KMS-11 (cell line): Measurements from ENCODE around the gene ATP13A2.

ENCODE experiments used
- H2AFZ ChIP-seq: fragments of 200-600 bp; sonication (generic); 2 replicates; pipeline ENCODE4 v1.6.1; 2016; ENCODE audit warnings: antibody characterized with exemption, mixed run types, low read depth
- H3K27ac ChIP-seq: fragments of 200-600 bp; sonication (generic); 2 replicates; pipeline ENCODE4 v1.6.1; 2016; ENCODE audit warnings: mild to moderate bottlenecking, mixed run types
- H3K27me3 ChIP-seq: fragments of 200-600 bp; sonication (generic); 2 replicates; pipeline ENCODE4 v1.6.1; 2017; ENCODE audit warnings: mild to moderate bottlenecking, low read depth, mixed run types, moderate library complexity; ENCODE audit not compliant: insufficient read depth
- H3K36me3 ChIP-seq: fragments of 200-600 bp; sonication (generic); 2 replicates; pipeline ENCODE4 v1.6.1; 2017; ENCODE audit warnings: mild to moderate bottlenecking, mixed run types; ENCODE audit not compliant: insufficient read depth
- H3K4me1 ChIP-seq: fragments of 200-600 bp; sonication (generic); 2 replicates; pipeline ENCODE4 v1.6.1; 2016; ENCODE audit warnings: mild to moderate bottlenecking, low read depth, mixed run types; ENCODE audit not compliant: poor library complexity, severe bottlenecking
- H3K4me2 ChIP-seq: fragments of 200-600 bp; sonication (generic); 2 replicates; pipeline ENCODE4 v1.7.0; 2016; ENCODE audit warnings: mild to moderate bottlenecking, mixed run types
- H3K4me3 ChIP-seq: fragments of 200-600 bp; sonication (generic); IDR thresholded peaks from 2 replicates; pipeline ENCODE4 v1.6.1; 2017; ENCODE audit warnings: low read depth, low read length, mixed read lengths; ENCODE audit not compliant: insufficient read depth
- H3K79me2 ChIP-seq: fragments of 200-600 bp; sonication (generic); 2 replicates; pipeline ENCODE4 v1.6.1; 2016; ENCODE audit warnings: low read depth, mixed run types; ENCODE audit not compliant: insufficient read depth
- H3K9ac ChIP-seq: fragments of 200-600 bp; sonication (generic); 2 replicates; pipeline ENCODE4 v1.6.1; 2016; ENCODE audit warnings: mild to moderate bottlenecking, mixed run types
- H4K20me1 ChIP-seq: fragments of 200-600 bp; sonication (generic); 2 replicates; pipeline ENCODE4 v1.6.1; 2016; ENCODE audit warnings: mild to moderate bottlenecking, mixed run types; ENCODE audit not compliant: insufficient read depth
- TF ChIP-seq, protein P1 (sequence below): fragments of 200-600 bp; sonication (generic); conservative IDR thresholded peaks from 2 replicates; pipeline ENCODE4 v1.6.1; 2017; ENCODE audit warnings: low read depth, mild to moderate bottlenecking, antibody characterized with exemption, low read length, moderate library complexity, mixed read lengths

ATP13A2 gene

GRCh38 chr1:17014671-17015567 lies 3.2 kb upstream of the ATP13A2 start:
- Histone ChIP-seq H4K20me1 (peaks cover 6% of the 10 kb centered on the region; the same call in 1 of the 2 replicates), H3K36me3 (no peaks in the 10 kb centered on the region), H3K27me3 (peaks cover 7% of the 10 kb centered on the region; the same call in 1 of the 2 replicates), H3K4me2 (peak overlapping the region; percentile 61; the same call in 1 of the 2 replicates), H3K4me3 (no peak overlapping the region), H3K9ac (no peak overlapping the region), H3K4me1 (peaks cover 65% of the 10 kb centered on the region), H3K27ac (no peak overlapping the region), H3K79me2 (no peaks in the 10 kb centered on the region), H2AFZ (no peak overlapping the region)
- TF ChIP-seq, protein P1, sequence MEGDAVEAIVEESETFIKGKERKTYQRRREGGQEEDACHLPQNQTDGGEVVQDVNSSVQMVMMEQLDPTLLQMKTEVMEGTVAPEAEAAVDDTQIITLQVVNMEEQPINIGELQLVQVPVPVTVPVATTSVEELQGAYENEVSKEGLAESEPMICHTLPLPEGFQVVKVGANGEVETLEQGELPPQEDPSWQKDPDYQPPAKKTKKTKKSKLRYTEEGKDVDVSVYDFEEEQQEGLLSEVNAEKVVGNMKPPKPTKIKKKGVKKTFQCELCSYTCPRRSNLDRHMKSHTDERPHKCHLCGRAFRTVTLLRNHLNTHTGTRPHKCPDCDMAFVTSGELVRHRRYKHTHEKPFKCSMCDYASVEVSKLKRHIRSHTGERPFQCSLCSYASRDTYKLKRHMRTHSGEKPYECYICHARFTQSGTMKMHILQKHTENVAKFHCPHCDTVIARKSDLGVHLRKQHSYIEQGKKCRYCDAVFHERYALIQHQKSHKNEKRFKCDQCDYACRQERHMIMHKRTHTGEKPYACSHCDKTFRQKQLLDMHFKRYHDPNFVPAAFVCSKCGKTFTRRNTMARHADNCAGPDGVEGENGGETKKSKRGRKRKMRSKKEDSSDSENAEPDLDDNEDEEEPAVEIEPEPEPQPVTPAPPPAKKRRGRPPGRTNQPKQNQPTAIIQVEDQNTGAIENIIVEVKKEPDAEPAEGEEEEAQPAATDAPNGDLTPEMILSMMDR: no peak

DNA sequence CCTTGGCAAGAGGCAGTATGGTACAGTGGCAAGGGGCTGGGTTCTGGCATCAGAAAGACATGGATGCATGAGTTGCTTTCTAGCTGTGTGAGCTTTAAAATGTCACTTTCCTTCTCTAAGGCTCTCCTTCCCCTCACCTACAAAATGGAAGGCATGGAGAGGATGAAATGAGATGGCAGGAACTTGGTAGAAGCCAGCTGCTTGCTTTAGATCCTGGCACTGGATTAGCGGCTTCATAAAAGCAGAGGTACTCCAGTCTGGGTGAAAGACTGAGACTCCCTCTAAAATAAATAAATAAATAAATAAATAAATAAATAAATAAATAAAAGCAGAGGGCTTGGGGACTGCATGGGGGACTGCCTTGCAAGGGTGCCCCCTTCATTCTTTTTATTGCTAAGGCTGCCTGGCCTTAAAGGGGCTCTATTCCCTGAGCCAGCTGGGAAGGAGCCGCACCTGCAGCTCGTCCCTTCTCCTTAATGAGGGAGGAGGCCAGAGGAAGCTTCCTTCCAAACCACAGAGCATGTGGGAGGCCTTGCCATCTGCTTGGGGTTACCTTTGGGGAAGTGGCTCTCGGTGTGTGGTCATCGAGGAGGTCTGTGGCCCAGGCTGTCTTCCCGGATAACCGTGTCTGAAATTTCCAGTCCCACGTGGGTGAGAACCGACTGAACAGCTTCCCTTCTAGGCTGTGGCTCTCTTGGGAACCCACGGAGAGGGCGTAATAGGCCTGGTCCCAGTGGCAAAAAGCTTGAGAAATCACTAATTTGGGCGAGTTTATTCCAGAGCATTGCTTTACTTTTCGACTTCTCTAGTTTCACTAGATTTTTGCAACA lies 2.0 kb upstream of the ATP13A2 start:
- Histone ChIP-seq H3K79me2 (no peaks in the 10 kb centered on the region), H3K36me3 (no peaks in the 10 kb centered on the region), H3K4me1 (peaks cover 64% of the 10 kb centered on the region), H4K20me1 (no peaks in the 10 kb centered on the region), H3K9ac (no peak overlapping the region), H3K4me3 (no peak overlapping the region), H3K4me2 (peak overlapping the region; percentile 61), H2AFZ (0 out of 2 replicates have a peak overlapping the region, but pooled peaks have one; percentile 25), H3K27me3 (peaks cover 7% of the 10 kb centered on the region; the same call in 1 of the 2 replicates), H3K27ac (no peak overlapping the region)
- TF ChIP-seq, protein P1: no peak

DNA sequence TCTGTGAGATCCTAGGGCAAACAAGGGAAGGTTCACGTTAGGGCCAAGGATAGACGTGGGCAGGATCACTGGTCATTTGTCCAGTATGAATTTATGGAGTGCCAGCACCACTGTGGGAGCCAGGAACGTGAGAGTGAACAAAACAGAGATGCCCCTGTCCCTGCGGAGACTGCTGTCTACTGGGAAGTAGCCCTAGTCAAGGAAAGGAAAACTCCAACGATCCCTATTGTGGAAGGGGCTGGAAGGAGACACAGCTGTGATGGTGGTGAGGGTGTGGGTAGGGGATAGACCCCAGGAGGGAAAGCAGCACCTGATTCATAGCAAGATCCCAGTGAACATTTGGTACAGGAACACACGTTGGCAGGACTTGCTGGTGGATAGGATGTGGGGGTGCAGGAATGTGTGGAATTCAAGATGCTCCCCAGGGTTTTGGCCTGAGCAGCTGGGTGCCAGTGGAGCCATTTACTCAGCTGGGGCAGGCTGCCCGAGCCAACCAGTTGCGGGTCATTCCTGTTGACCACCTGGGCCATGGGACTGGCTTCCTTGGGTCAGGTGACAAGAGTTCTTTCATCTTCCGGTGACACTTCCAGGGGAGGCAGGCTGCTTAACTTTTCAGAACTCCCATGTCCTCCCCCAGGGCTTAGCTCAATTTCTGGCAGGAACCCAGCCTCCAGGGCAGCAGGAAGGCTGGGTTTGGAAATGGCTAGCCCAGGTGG lies 1.2 kb upstream of the ATP13A2 start:
- H3K4me3 ChIP-seq: no peak overlapping the region
- H3K36me3 ChIP-seq: no peaks in the 10 kb centered on the region
- H2AFZ ChIP-seq: no peak overlapping the region
- H3K27ac ChIP-seq: no peak overlapping the region
- no peaks in the 10 kb centered on the region for H3K79me2 ChIP-seq
- peaks cover 56% of the 10 kb centered on the region for H3K4me1 ChIP-seq
- TF ChIP-seq, protein P1: no peak
- H3K27me3 ChIP-seq: peaks cover 7% of the 10 kb centered on the region; the same call in 1 of the 2 replicates
- no peak overlapping the region for H3K9ac ChIP-seq
- H4K20me1 ChIP-seq: no peaks in the 10 kb centered on the region
- H3K4me2 ChIP-seq: peak overlapping the region; percentile 61; the same call in 1 of the 2 replicates

DNA sequence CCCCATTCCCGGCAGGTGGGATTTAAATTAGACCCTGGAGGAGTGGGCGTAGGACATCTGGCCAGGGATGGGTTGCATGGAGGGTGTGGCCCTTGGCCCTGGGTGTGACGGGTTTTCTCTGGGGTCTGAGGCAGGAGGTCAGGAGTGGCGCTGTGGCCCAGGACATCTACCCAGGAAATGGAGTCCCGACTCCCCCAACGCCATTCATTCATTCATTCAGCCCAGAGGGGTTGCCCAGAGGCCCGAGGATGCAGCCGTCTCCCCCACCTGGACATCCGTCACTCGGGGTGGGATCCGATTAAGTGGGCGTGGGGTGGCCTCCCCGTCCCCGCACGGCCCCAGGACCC lies 663 bp downstream of the ATP13A2 start:
- Histone ChIP-seq H2AFZ (peak overlapping the region; percentile 61), H3K27me3 (peaks cover 7% of the 10 kb centered on the region; the same call in 1 of the 2 replicates), H3K79me2 (no peaks in the 10 kb centered on the region), H3K27ac (no peak overlapping the region), H3K9ac (peak overlapping the region; percentile 12; the same call in 1 of the 2 replicates), H3K36me3 (no peaks in the 10 kb centered on the region), H3K4me2 (peak overlapping the region; percentile 76), H4K20me1 (no peaks in the 10 kb centered on the region), H3K4me1 (peaks cover 56% of the 10 kb centered on the region), H3K4me3 (no peak overlapping the region)
- TF ChIP-seq, protein P1: no peak
